HepG2 (cell line): ENCODE measurements around the gene STOM. TPM values are rescaled to one million over a fixed set of nuclear protein-coding genes. Genes with fewer than 3 reads are reported as not detected.
A peak's percentile ranks its signal among the peaks of the same experiment; 100 is the strongest.

Source experiments
- AHDC1 ChIP-seq: sonication (generic); formaldehyde crosslinking; IDR thresholded peaks from 2 replicates; pipeline ENCODE4 v1.5.1; 2020; ENCODE audit warnings: mild to moderate bottlenecking, missing genetic modification reagents, borderline replicate concordance
- GABPA ChIP-seq, 2 experiments: IDR thresholded peaks; 2 replicates each; pipeline ENCODE4 v1.6.1; 2011 to 2016; ENCODE audit warnings: low read depth in 2 of 2, low read length in 1 of 2, missing biosample characterization in 1 of 2, missing genetic modification characterization in 1 of 2
- HIVEP1 ChIP-seq: sonication (generic); formaldehyde crosslinking; IDR thresholded peaks from 2 replicates; pipeline ENCODE4 v1.4.0; 2020; ENCODE audit warnings: mild to moderate bottlenecking, missing genetic modification reagents
- MIER3 ChIP-seq: IDR thresholded peaks from 2 replicates; pipeline ENCODE4 v1.6.1; 2016; ENCODE audit warnings: missing compliant biosample characterization, borderline replicate concordance
- NFAT5 ChIP-seq: sonication (generic); formaldehyde crosslinking; IDR thresholded peaks from 2 replicates; pipeline ENCODE4 v1.4.0; 2020; ENCODE audit warnings: missing genetic modification reagents
- SNAPC4 ChIP-seq: sonication (generic); formaldehyde crosslinking; IDR thresholded peaks from 2 replicates; pipeline ENCODE4 v1.4.0; 2020; ENCODE audit warnings: mild to moderate bottlenecking, missing genetic modification reagents
- U2AF2 ChIP-seq: fragments of 200-400 bp; formaldehyde crosslinking; IDR thresholded peaks from 2 replicates; pipeline ENCODE4 v1.6.1; 2017; ENCODE audit warnings: low read depth, mild to moderate bottlenecking, low read length
- ZFP41 ChIP-seq: sonication (generic); formaldehyde crosslinking; IDR thresholded peaks from 2 replicates; pipeline ENCODE4 v1.4.0; 2020; ENCODE audit warnings: mild to moderate bottlenecking, missing genetic modification reagents, borderline replicate concordance
- ZFYVE20 ChIP-seq: sonication (generic); formaldehyde crosslinking; IDR thresholded peaks from 2 replicates; pipeline ENCODE4 v1.8.0; 2023; ENCODE audit warnings: low read depth, mild to moderate bottlenecking, moderate library complexity, missing genetic modification reagents, borderline replicate concordance
- ZNF672 ChIP-seq: sonication (generic); formaldehyde crosslinking; IDR thresholded peaks from 2 replicates; pipeline ENCODE4 v1.8.1; 2022; ENCODE audit warnings: missing genetic modification reagents
- ZNF782 ChIP-seq: sonication (generic); formaldehyde crosslinking; IDR thresholded peaks from 2 replicates; pipeline ENCODE4 v1.4.0; 2020; ENCODE audit warnings: missing genetic modification reagents, mild to moderate bottlenecking, borderline replicate concordance
- polyA plus RNA-seq, 8 experiments: library from polyadenylated mRNA; depleted of rRNA in 3 of 8; stranded (reverse) in 7 of 8; unstranded in 1 of 8; fragments of >200 nt; fragmentation: Illumina TruSeq in 4 of 8; extraction: Trizol in 4 of 8; gene quantifications; 2 replicates each; pipeline versions ENCODE4 v1.2.1 to v1.2.3, GENCODE V29; 2011 to 2016; ENCODE audit warnings: low read depth in 4 of 8, missing spikeins in 1 of 8, mixed read lengths in 1 of 8; ENCODE audit not compliant: insufficient read depth in 1 of 8
- total RNA-seq, 5 experiments: library from RNA; depleted of rRNA; stranded (reverse); fragments of >200 nt; fragmentation: Illumina TruSeq; extraction: Trizol; gene quantifications; 2 replicates each; pipeline ENCODE4 v1.2.3, GENCODE V29; 2016; ENCODE audit warnings: low read depth in 1 of 5

STOM gene
- total and polyA plus RNA-seq, 2 of the 13 experiments (the other 11 are each of a cell fraction or from before 2014, with no cell fraction given) = 43.6 to 165 TPM

GRCh38 chr9:121296213-121297127, 73.6 kb downstream of the STOM start (continued):
- TF ChIP-seq NFAT5 (no peak; the same call in 1 of the 2 replicates), HIVEP1 (no peak), ZNF672 (no peak), MIER3 (CRISPR knock-in tag) (peak; percentile 27; the same call in 1 of the 2 replicates), ZFP41 (CRISPR knock-in tag) (no peak), AHDC1 (0 out of 2 replicates have a peak, but pooled peaks have one; percentile 67), U2AF2 (no peak), SNAPC4 (CRISPR knock-in tag) (no peak), GABPA (IDR thresholded peaks at IDR 0.05; ENCODE audit: low read depth, low read length) (no peak), GABPA (CRISPR knock-in tag; IDR thresholded peaks at IDR 0.05; ENCODE audit: low read depth) (no peak), ZFYVE20 (CRISPR knock-in tag) (no peak), ZNF782 (no peak)
